MM.1S (cell line): ENCODE measurements around the gene TSPAN32.
"Not testable (repeated sequence)": the region's sequence is repeated elsewhere in the genome, so short reads cannot be mapped to it uniquely, and the experiment has no call there.

Experiments used
- DNase-seq: peaks from one replicate; pipeline ENCODE4 v3.0.0-alpha.2; 2015
- H2AFZ ChIP-seq: fragments of 300-600 bp; sonication (generic); 2 replicates; pipeline ENCODE4 v1.6.0; 2016; ENCODE audit warnings: antibody characterized with exemption, low read length
- H3F3A ChIP-seq: fragments of 300-600 bp; sonication (generic); 2 replicates; pipeline ENCODE4 v1.6.1; 2016; ENCODE audit warnings: mild to moderate bottlenecking, antibody characterized with exemption, low read length, moderate library complexity, mixed read lengths; ENCODE audit not compliant: insufficient read depth
- H3K27ac ChIP-seq: fragments of 300-600 bp; sonication (generic); 2 replicates; pipeline ENCODE4 v1.5.1; 2016; ENCODE audit warnings: mild to moderate bottlenecking, low read length
- H3K27me3 ChIP-seq: fragments of 300-600 bp; sonication (generic); replicated peaks from 2 replicates; pipeline ENCODE4 v1.6.0; 2016; ENCODE audit warnings: low read length; ENCODE audit not compliant: insufficient read depth
- H3K36me3 ChIP-seq: fragments of 300-600 bp; sonication (generic); replicated peaks from 2 replicates; pipeline ENCODE4 v1.6.1; 2016; ENCODE audit warnings: mild to moderate bottlenecking, low read length, mixed read lengths; ENCODE audit not compliant: insufficient read depth
- H3K4me1 ChIP-seq: fragments of 300-600 bp; sonication (generic); 2 replicates; pipeline ENCODE4 v1.6.1; 2016; ENCODE audit warnings: low read length, mixed read lengths
- H3K4me2 ChIP-seq: fragments of 300-600 bp; sonication (generic); 2 replicates; pipeline ENCODE4 v1.6.0; 2016; ENCODE audit warnings: low read depth, low read length
- H3K4me3 ChIP-seq: fragments of 300-600 bp; sonication (generic); 2 replicates; pipeline ENCODE4 v1.5.1; 2016; ENCODE audit warnings: low read length, mixed read lengths
- H3K79me2 ChIP-seq: fragments of 300-600 bp; sonication (generic); 2 replicates; pipeline ENCODE4 v1.6.1; 2016; ENCODE audit warnings: mixed run types, low read length, mixed read lengths
- H3K9ac ChIP-seq: fragments of 300-600 bp; sonication (generic); 2 replicates; pipeline ENCODE4 v1.6.1; 2016; ENCODE audit warnings: low read length, mixed read lengths
- H3K9me2 ChIP-seq: fragments of 300-600 bp; sonication (generic); replicated peaks from 2 replicates; pipeline ENCODE4 v1.6.1; 2016; ENCODE audit warnings: mild to moderate bottlenecking, low read length, mixed read lengths; ENCODE audit not compliant: insufficient read depth
- H3K9me3 ChIP-seq: fragments of 300-600 bp; sonication (generic); replicated peaks from 2 replicates; pipeline ENCODE4 v1.6.1; 2016; ENCODE audit warnings: mild to moderate bottlenecking, low read length, mixed read lengths; ENCODE audit not compliant: insufficient read depth
- H4K20me1 ChIP-seq: fragments of 300-600 bp; sonication (generic); 2 replicates; pipeline ENCODE4 v1.6.1; 2016; ENCODE audit warnings: mild to moderate bottlenecking, low read length, moderate library complexity, mixed read lengths; ENCODE audit not compliant: insufficient read depth
- CTCF ChIP-seq: fragments of 300-600 bp; sonication (generic); IDR thresholded peaks from 2 replicates; pipeline ENCODE4 v1.5.1; 2016; ENCODE audit warnings: antibody characterized with exemption, low read length, mixed read lengths
- EZH2 ChIP-seq: fragments of 300-600 bp; sonication (generic); optimal IDR thresholded peaks from 2 replicates; pipeline ENCODE3; 2017; ENCODE audit warnings: low read depth, mild to moderate bottlenecking, antibody characterized with exemption, low read length, mixed read lengths
- EZH2phosphoT487 ChIP-seq: fragments of 300-600 bp; sonication (generic); IDR thresholded peaks from 2 replicates; pipeline ENCODE4 v1.6.1; 2018; ENCODE audit warnings: antibody characterized with exemption, low read length

Gene TSPAN32

DNA sequence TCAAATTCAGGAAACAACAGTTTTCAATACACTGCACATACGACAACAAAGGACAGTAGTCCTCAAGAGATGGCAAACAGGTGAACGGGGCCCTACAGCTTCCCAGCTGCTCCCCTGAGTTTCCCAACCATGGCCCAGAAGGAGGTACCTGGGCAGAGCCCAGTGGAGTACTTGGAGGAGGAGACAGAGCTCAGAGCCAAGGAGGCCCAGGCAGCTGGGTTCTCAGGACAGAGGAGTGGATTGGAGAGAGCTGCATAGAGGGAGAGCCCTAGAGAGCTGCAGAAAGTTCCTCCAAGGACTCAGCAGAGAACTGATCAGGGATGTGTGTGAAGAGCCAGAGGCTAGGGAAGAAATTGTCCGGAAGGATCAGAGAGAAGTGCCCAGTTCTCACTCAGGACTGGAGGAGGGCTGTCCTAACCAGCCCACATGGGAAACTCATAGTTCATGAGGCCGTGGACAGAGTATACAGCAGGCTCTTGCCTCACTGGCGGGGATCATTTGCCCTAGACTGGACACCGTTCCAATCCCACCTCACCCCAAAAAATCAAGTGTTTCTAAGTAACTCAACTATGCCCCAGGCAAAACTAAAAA is 23.8 kb upstream of the TSPAN32 start:
- Histone ChIP-seq H3K4me1 (no peaks in the 10 kb centered on the region), H3K27me3 (peaks cover 99% of the 10 kb centered on the region), H3F3A (no peaks in the 10 kb centered on the region), H3K4me3 (no peak overlapping the region), H2AFZ (no peak overlapping the region), H3K9me3 (no peaks in the 10 kb centered on the region), H3K9me2 (no peaks in the 10 kb centered on the region), H3K36me3 (no peaks in the 10 kb centered on the region), H4K20me1 (no peaks in the 10 kb centered on the region), H3K27ac (no peak overlapping the region), H3K79me2 (no peaks in the 10 kb centered on the region), H3K9ac (no peak overlapping the region), H3K4me2 (no peak overlapping the region)
- no peak for TF ChIP-seq CTCF
- TF ChIP-seq EZH2phosphoT487, result no peak
- no peak for TF ChIP-seq EZH2
- no peak for DNase-seq

- Histone ChIP-seq H3K9me2 (no peaks in the 10 kb centered on the region), H3K4me1 (no peaks in the 10 kb centered on the region), H3K9me3 (no peaks in the 10 kb centered on the region), H4K20me1 (no peaks in the 10 kb centered on the region), H2AFZ (no peak overlapping the region), H3K4me3 (no peak overlapping the region), H3K4me2 (no peak overlapping the region), H3K9ac (no peak overlapping the region), H3F3A (no peaks in the 10 kb centered on the region), H3K36me3 (no peaks in the 10 kb centered on the region), H3K79me2 (no peaks in the 10 kb centered on the region), H3K27ac (no peak overlapping the region), H3K27me3 (peaks cover 97% of the 10 kb centered on the region)
- DNase-seq, result no peak
- no peak for TF ChIP-seq CTCF
- TF ChIP-seq EZH2, result no peak
- TF ChIP-seq EZH2phosphoT487, result no peak
Measured at GRCh38 chr11:2280208-2280607, 21.6 kb upstream of the TSPAN32 start.

DNA sequence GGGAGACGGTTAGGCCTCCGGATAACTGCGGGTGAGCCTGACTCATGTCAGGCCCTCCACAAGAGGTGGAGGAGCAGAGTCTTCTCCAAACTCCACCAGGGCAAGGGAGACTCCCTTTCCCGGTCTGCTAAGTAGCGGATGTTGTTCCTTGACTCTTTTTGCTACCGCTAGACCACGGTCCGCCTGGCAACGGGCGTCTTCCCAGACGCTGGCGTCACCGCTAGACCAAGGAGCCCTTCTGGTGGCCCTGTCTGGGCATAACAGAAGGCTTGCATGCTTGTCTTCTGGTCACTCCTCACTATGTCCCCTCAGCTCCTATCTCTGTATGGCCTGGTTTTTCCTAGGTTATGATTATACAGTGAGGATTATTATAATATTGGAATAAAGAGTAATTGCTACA is 15.5 kb upstream of the TSPAN32 start:
- not testable (repeated sequence) for H3K79me2 ChIP-seq, H3K4me1 ChIP-seq, DNase-seq, H3K4me3 ChIP-seq, H3F3A ChIP-seq, H3K9me2 ChIP-seq, H3K27ac ChIP-seq, H3K4me2 ChIP-seq, H3K9ac ChIP-seq, H4K20me1 ChIP-seq, H3K9me3 ChIP-seq, H3K36me3 ChIP-seq, H2AFZ ChIP-seq
- H3K27me3 ChIP-seq, result peaks cover 85% of the 10 kb centered on the region

DNA sequence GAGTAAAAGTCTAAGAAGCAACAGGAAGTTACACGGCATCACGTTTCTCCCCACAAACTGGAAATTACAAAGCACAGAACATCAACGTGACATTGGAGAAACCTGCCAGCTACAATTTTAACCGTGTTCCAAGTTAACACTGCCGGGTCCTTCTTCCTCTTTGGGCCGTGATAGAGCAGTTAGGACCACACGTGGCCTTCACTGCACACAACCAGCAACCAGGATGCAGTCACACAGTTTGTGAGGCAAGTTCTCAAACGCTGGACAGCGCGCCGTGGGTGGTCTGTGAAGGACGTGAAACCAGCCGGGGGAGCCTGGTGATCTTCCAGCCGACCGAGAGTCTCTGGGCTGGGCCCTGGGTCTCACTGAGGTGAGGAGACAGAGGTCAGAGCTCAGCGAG is 14.7 kb upstream of the TSPAN32 start:
- no peaks in the 10 kb centered on the region for H3K4me1 ChIP-seq
- H3K9me3 ChIP-seq, result no peaks in the 10 kb centered on the region
- no peaks in the 10 kb centered on the region for H4K20me1 ChIP-seq
- TF ChIP-seq EZH2phosphoT487, result no peak
- peak; percentile 44 for TF ChIP-seq EZH2
- H3K36me3 ChIP-seq, result no peaks in the 10 kb centered on the region
- DNase-seq, result no peak
- H3K9ac ChIP-seq, result no peak overlapping the region
- peaks cover 78% of the 10 kb centered on the region for H3K27me3 ChIP-seq
- no peak overlapping the region for H3K4me3 ChIP-seq
- no peaks in the 10 kb centered on the region for H3K9me2 ChIP-seq
- H3K4me2 ChIP-seq, result no peak overlapping the region
- no peaks in the 10 kb centered on the region for H3K79me2 ChIP-seq
- no peak overlapping the region for H3K27ac ChIP-seq
- no peak overlapping the region for H2AFZ ChIP-seq
- no peaks in the 10 kb centered on the region for H3F3A ChIP-seq
